Activated naive CD4-positive, alpha-beta T cell treated with anti-CD3 and anti-CD28 coated beads, Interleukin-2, amount 50 U/mL, for 16 hours (primary cell): Measurements from ENCODE around the gene SHROOM1.

ENCODE experiments used
- DNase-seq: peaks from one replicate; pipeline ENCODE4 v3.0.0-alpha.2; 2020

SHROOM1 gene

GRCh38 chr5:132776131-132776937 lies 54.1 kb downstream of the SHROOM1 start:
- DNase-seq, result no peak

GRCh38 chr5:132775476-132775961 lies 54.9 kb downstream of the SHROOM1 start:
- DNase-seq, result no peak

DNA sequence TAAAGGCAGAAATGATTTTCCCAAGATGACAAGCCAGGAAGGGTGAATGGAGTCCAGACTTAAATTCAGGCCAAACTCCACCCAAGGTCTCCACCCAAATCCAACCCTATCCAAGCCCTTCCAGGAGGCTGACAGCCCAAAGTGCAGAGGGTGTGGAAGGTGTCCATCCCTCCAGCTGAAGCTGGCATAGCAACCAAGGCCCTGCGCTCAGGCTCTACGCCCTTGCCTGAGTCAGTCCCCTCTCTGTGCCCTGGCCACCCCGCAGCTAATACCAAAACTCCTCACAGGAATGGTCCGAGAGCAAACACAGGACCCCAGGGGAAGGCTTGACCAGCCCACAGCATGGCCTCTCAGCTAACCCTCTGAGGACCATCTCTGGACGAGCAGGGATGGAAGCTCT lies 55.6 kb downstream of the SHROOM1 start:
- no peak for DNase-seq

- no peak for DNase-seq
Observed at GRCh38 chr5:132774406-132774805, 56.0 kb downstream of the SHROOM1 start.

- DNase-seq, result no peak
Observed at GRCh38 chr5:132773601-132774355, 56.7 kb downstream of the SHROOM1 start.

DNA sequence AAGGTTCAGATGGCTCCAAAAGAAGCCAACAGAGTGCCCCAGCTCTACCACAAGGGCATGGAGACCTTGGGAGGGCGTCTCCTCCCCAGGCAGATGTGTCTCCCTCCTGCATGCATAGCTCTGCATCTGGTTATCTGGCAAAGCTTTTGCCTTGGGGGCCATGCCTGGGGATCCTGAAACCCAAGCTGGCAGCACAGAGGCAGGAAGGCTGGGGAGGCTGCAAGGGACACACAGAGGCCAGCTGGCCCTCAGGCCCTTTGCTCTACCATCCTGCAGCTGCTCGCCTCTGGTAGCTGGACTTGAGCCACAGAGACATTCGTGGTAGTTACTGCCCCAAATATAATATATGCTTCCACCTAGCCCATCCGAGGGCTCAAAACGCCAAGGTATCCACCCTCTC lies 57.3 kb downstream of the SHROOM1 start:
- DNase-seq, result no peak

- DNase-seq, result no peak
Observed at GRCh38 chr5:132772291-132773070, 58.0 kb downstream of the SHROOM1 start.
